ENCODE data around the gene BRIP1.
"Not testable (repeated sequence)": the region's sequence is repeated elsewhere in the genome, so short reads cannot be mapped to it uniquely, and the experiment has no call there.

Gene BRIP1

DNA sequence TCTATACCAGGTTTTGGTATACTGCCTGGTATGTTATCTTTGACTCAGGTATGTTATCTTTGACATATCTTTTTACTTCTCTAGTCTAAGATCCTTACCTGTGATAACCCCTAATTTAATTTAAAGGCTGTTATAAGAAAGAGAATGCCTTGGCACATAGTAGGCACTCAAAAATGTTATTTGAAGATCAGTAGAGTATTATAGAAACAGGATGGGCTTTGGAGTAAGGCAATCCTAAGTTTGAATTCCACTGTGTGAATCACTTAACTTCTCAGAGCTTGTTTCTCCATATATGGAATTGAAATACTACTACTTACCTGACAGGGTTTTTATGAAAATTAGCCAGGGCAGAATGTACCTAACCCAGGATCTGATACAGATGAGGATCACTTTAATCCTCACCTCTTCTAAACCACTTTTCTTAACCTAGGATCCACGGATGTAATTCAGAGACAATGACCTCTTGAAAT is 1.2 kb downstream of the BRIP1 start:
- no peak for DNase-seq

- not testable (repeated sequence) for DNase-seq
These were observed 2.9 kb downstream of the BRIP1 start for GRCh38 chr17:61860397-61860796.

- no peak for DNase-seq
These were observed 7.3 kb downstream of the BRIP1 start for GRCh38 chr17:61856035-61856434.

GRCh38 chr17:61852857-61853256 is 10.5 kb downstream of the BRIP1 start:
- DNase-seq = no peak

DNA sequence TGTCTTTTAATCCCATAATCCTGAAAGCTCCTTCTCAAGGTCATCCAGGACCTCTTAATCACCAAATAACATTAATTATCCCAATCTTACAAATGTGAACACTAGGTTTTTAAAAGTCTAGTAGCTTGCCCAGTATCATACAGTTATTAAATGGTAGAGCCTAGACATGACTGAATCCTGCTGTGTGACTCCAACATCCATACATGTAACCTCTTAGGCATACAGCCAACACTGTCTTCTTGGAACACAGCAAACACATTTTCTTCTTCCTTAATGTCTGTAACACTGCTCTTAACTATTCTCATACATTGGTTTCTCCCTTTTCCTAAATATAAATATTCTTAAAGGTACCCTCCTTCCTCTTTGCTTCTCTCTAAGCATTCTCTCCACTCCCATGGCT is 13.7 kb downstream of the BRIP1 start:
- DNase-seq = no peak

DNA sequence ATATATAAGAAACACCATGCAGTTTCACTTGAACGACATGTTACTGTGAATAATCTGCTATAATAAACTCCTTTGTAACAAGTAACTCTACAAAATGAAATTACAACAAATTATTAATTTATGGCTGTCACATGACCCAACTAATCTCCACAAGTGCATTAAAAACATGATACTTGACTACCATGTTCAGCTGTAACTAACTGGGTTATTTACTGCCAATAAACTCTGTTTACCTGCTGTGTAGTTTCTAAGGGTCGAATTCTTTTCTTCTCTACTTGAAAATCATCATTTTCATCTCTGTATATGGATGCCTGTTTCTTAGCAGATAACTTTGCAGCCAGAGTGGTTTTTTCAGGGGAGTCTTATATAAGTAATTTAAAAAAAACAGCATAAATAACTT is 14.4 kb downstream of the BRIP1 start:
- DNase-seq = no peak

DNA sequence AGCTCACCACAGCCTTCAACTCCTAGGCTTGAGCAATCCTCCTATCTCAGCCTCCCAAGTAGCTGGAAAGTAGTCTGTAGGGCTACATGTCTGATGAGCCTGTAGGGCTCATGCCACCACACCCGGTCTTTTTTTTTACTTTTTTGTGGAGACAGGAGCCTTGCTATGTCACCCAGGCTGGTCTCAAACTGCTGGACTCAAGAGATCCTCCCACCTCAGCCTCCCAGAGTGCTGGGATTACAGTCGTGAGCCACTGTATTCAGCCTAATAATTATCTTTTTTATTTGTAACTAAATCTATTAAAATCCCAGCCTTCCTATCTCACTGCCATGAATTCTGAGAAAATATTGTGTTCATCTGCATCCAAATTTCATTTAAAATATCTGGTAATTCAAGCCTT is 15.1 kb downstream of the BRIP1 start:
- DNase-seq = no peak

- no peak for DNase-seq
These were observed 15.7 kb downstream of the BRIP1 start for GRCh38 chr17:61847659-61848058.

DNA sequence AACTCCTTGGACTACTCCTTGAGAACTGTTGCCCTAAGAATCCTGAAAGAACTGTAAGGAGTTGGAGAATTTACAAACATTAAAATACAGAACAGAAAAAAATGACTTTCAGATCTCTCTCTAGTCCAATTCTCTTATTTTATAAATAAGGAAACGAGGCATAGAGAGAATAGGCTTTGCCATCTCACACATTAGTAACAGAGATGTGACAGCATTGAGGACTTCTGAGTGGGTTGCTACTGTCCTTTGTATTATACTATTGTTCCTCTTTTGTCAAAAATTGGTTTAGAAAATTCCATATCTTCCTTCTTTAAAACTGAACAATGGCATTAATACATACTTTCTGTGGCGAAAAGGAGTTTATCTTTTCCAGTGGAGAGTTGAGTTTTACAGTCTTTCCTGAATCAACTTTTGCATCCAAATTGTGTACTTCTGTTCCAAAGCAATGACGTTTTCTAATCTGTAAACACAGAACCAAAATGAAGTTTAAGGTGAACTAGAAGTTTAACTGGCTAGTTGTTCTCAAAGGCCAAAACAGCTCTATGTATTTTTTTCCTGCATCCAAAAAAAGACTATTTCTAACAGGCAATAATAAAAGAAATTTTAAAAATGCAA is 16.5 kb downstream of the BRIP1 start:
- DNase-seq = no peak

GRCh38 chr17:61846088-61846487 is 17.2 kb downstream of the BRIP1 start:
- no peak for DNase-seq

DNA sequence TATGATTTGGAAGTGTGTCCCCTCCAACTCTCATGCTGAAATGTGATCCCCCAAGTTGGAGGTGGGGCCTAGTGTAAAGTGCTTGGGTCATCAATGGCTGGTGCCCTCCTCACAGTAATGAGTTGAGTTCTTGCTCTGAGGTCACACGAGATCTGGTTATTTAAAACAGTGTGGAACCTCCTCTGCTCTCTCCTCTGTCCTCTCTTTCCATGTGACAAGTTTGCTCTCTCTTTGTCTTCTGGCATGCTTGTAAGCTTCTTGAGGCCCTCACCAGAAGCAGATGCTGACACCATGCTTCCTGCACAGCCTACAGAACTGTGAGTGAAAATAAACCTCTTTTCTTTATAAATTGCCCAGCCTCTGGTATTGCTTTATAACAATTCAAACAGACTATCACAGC is 19.9 kb downstream of the BRIP1 start:
- no peak for DNase-seq

GRCh38 chr17:61842899-61843298 is 20.4 kb downstream of the BRIP1 start:
- no peak for DNase-seq

DNA sequence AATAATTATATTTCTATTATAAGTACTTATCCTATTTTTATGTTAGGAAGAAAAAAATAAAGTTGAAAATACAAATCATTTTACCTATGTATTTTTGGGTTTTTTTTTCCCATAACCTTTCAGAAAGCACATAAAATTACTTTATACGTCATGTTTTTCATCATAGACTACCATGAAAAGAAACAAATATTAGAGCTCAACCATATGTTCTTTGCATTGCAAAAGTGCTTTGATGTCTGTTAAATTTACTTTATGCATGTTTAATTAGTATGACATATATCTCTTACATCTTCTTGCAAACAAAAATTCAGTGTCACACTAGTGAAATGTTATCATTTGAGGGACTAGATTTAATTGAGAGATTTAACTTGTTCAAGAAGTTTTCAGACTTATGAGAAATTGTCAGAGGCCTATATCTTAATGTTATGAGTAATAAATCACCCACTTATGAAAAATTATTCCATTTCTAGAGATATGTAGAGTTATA is 24.0 kb downstream of the BRIP1 start:
- DNase-seq = no peak

DNA sequence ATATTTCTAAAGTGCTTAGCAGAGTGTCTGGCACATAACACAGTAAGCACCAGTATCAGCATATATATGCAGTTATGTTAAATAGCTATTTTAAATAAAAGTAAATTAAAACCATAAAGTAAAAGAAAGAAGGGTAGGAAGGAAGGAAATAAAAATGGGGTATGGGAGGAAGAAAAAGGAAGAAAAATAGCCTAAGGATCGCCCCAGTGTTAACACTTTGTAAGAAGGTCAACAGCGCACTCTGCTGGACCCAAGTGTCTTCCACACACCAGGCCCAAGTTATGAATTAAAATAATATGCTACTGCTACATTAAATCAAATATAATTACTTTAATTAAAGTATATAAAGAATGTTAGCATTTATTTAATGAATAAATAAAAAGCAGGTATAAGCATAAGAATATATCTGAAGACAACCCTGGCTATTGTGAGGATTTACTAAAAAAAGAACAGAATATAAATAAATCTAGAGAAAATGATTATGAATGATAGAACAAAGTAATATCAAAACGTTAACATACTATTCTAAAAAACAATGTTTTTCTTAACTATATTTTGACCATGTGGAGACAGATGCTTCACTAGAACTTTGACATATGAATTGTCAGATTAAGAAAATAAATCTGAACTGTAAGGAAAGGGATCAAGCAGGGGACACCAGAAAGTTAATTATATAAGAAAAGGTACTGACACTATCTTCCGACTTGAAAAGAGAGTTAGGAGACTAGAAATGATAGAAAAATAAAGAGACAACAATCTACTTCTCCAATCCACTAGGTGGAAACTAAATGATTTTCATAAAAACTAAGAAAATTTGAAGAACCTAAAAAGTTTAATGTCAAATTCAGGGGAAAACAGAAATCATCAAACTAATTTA is 25.9 kb downstream of the BRIP1 start:
- peak; percentile 38 for DNase-seq

GRCh38 chr17:61836266-61837174 is 26.8 kb downstream of the BRIP1 start:
- DNase-seq = no peak

DNA sequence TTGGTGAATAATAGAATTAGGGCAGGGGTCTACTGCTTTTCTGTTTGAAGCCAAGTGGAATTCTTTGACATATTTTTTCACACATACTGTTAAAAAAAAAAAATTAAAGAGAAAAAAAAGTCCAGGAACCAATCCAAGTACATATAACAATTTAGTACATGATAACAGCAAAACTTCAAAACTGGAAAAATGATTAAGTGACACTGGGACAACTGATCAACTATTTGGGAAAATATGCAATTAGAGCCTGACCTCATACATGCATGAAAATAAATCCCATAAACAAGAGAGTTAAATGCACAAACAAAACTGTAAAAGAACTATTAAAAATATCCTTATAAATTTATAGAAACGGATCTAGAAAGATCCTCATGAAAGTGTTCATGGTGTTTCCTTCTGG is 27.7 kb downstream of the BRIP1 start:
- DNase-seq = no peak

DNA sequence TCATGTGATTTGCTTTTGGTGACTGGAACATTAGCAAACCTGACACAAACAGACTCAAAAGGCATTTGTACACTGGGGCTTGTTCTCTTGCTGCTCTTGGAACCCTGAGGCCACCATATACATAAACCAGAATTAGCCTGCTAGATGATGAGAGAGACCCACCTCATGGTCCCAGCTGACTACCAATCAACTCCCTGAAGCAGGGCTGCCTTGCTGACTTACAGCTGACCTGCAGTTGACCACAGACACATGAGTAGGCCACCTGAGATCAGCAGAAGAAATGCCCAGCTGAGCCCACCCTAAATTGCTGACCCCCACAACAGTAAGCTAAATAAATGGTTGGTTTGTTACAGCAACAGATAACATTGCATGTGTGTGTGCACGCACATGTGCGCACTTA is 28.7 kb downstream of the BRIP1 start:
- DNase-seq = no peak

DNA sequence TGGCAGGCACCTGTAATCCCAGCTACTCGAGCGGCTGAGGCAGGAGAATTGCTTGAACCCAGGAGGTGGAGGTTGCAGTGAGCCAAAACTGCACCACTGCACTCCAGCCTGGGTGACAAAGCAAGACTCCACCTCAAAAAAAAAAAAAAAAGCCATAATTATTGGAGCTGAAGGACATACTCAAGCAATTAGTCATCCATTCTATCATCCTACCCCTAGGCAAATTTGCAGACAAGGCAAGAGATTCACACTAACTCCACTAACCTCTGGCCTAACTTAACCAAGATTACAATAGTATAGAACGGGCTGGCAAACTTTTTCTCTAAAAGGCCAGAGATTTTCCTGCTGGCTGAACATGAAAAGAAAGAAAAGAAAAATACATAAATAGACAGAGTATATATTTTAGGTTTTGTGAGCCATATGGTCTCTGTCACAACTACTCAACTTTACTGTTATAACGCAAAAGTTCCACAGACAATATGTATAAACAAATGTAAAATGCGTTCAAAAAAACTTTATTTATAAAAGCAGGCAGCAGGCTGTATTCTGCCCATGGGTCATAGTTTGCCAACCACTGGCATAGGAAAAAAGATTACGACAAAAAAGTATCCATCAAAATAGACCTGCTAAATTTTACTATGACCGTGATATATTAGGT is 29.7 kb downstream of the BRIP1 start:
- DNase-seq = no peak

- DNase-seq = no peak
These were observed 30.9 kb downstream of the BRIP1 start for GRCh38 chr17:61832463-61832862.

DNA sequence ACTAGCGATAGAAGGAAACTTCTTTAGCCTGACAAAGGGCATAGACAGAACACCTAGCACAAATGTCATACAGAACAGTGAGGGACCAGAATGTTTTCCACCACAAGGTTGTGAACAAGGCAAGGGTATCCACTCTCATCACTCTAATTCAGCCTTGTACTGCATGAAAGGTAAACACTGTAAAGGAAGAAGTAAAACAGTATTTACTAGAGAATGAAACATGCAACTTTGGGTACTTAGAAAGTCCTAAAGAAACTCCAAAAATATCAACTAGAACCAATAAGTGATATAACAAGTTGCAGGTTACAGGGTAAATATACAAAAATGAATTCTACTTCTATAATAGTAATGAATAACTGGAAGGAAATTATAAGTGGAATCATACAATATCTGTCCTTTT is 32.2 kb downstream of the BRIP1 start:
- no peak for DNase-seq

GRCh38 chr17:61828694-61829093 is 34.6 kb downstream of the BRIP1 start:
- DNase-seq = no peak

GRCh38 chr17:61827649-61828395 is 35.5 kb downstream of the BRIP1 start:
- DNase-seq = no peak
